8988T (cell line): ENCODE data around the gene CISH.

ENCODE experiments used
- DNase-seq: peaks from one replicate; pipeline ENCODE4 v3.0.0; 2011

CISH gene

GRCh38 chr3:50612234-50612882, 784 bp upstream of the CISH start:
- no peak for DNase-seq

GRCh38 chr3:50610992-50611463, 546 bp downstream of the CISH start:
- DNase-seq, result no peak

GRCh38 chr3:50610181-50610971, 1.2 kb downstream of the CISH start:
- DNase-seq, result no peak

- DNase-seq, result no peak
Observed at GRCh38 chr3:50609763-50610085, 1.9 kb downstream of the CISH start.

GRCh38 chr3:50609071-50609762, 2.4 kb downstream of the CISH start:
- no peak for DNase-seq

- no peak for DNase-seq
Observed at GRCh38 chr3:50608278-50608677, 3.3 kb downstream of the CISH start.

GRCh38 chr3:50607271-50608091, 4.1 kb downstream of the CISH start:
- DNase-seq, result no peak

GRCh38 chr3:50606596-50606995, 5.0 kb downstream of the CISH start:
- no peak for DNase-seq

GRCh38 chr3:50605901-50606326, 5.7 kb downstream of the CISH start:
- DNase-seq, result no peak

GRCh38 chr3:50604628-50605588, 6.7 kb downstream of the CISH start:
- no peak for DNase-seq

- DNase-seq, result no peak
Observed at GRCh38 chr3:50604110-50604621, 7.4 kb downstream of the CISH start.

GRCh38 chr3:50603261-50604109, 8.1 kb downstream of the CISH start:
- DNase-seq, result no peak

GRCh38 chr3:50602595-50603191, 8.9 kb downstream of the CISH start:
- DNase-seq, result no peak

- DNase-seq, result no peak
Observed at GRCh38 chr3:50600841-50601591, 10.6 kb downstream of the CISH start.

GRCh38 chr3:50600141-50600753, 11.3 kb downstream of the CISH start:
- DNase-seq, result no peak

- DNase-seq, result no peak
Observed at GRCh38 chr3:50599716-50600118, 11.9 kb downstream of the CISH start.

GRCh38 chr3:50599115-50599715, 12.4 kb downstream of the CISH start:
- DNase-seq, result no peak

GRCh38 chr3:50594253-50594785, 17.3 kb downstream of the CISH start:
- DNase-seq, result no peak
